Measurements from ENCODE around the gene SCN4A.
"Not testable (repeated sequence)": the region's sequence is repeated elsewhere in the genome, so short reads cannot be mapped to it uniquely, and the experiment has no call there.

The SCN4A gene

GRCh38 chr17:63972796-63973195 lies at the start of gene SCN4A:
SCN4A (minus strand) TSS chr17:63972918; CDS start chr17:63972841, 77 bp downstream.
- no peak for FAIRE-seq

GRCh38 chr17:64020056-64020766 lies 47.5 kb upstream of the SCN4A start, which contains the start of gene ICAM2:
ICAM2 (minus strand) TSS chr17:64020633; CDS start chr17:64006691, 13,942 bp downstream.
- no peak for FAIRE-seq

- FAIRE-seq = not testable (repeated sequence)
These were observed 46.8 kb upstream of the SCN4A start for GRCh38 chr17:64019551-64019961.

- peak; percentile 37 for FAIRE-seq
These were observed 44.8 kb upstream of the SCN4A start for GRCh38 chr17:64017381-64017980.

GRCh38 chr17:64016974-64017373 lies 44.3 kb upstream of the SCN4A start:
- no peak for FAIRE-seq

- FAIRE-seq = no peak
These were observed 43.6 kb upstream of the SCN4A start for GRCh38 chr17:64016231-64016784.

- FAIRE-seq = no peak
These were observed 42.7 kb upstream of the SCN4A start for GRCh38 chr17:64015447-64015846.

GRCh38 chr17:64009571-64010402 lies 37.1 kb upstream of the SCN4A start:
- FAIRE-seq = no peak

GRCh38 chr17:64008830-64009229 lies 36.1 kb upstream of the SCN4A start:
- FAIRE-seq = no peak

- no peak for FAIRE-seq
These were observed 35.6 kb upstream of the SCN4A start for GRCh38 chr17:64008346-64008745.

GRCh38 chr17:64007838-64008282 lies 35.1 kb upstream of the SCN4A start:
- FAIRE-seq = no peak

GRCh38 chr17:64007089-64007837 lies 34.5 kb upstream of the SCN4A start:
- not testable (repeated sequence) for FAIRE-seq

- no peak for FAIRE-seq
These were observed 33.8 kb upstream of the SCN4A start for GRCh38 chr17:64006361-64007088.

GRCh38 chr17:64005734-64006167 lies 33.0 kb upstream of the SCN4A start:
- no peak for FAIRE-seq

GRCh38 chr17:64004903-64005733 lies 32.4 kb upstream of the SCN4A start:
- no peak for FAIRE-seq

GRCh38 chr17:64004218-64004770 lies 31.6 kb upstream of the SCN4A start:
- no peak for FAIRE-seq

- no peak for FAIRE-seq
These were observed 30.9 kb upstream of the SCN4A start for GRCh38 chr17:64003526-64004121.

- no peak for FAIRE-seq
These were observed 30.2 kb upstream of the SCN4A start for GRCh38 chr17:64002658-64003525.
